ENCODE measurements around the gene CCND3. TPM values are rescaled to one million over a fixed set of nuclear protein-coding genes. Genes with fewer than 3 reads are reported as not detected.

CCND3 gene
- total RNA-seq, 1 donor from 2014 or later, result 21.7 TPM

DNA sequence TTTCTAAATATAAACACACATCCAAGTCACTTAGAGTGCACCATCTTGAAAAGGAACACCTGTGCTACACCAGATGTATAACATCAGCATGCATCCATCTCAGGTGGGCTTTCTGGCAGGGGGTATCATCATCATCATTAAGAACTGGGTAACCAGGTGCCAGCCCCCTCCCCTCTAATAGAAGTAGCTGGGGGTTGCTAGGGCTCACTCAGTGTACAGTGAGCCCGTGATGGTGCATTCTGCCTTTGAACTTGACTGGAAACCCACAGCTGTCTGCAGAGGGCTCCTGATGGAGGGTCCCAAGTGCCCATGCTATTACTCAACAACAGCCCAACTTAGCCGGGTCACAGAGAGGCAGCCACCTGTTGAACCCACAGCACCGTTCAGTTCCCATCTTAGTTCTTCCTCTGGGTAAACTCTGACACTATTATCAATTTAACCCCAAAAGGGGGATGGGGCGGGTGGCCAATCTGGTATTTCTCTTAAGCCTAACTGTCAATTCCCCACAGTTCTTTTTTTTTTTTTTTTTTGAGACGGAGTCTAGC, 32.7 kb upstream of the CCND3 start:
- Mint-ChIP-seq H3K9me3 (no peaks in the 10 kb centered on the region), H3K27ac (ENCODE audit: unreplicated experiment) (no peak overlapping the region), H3K4me1 (peaks cover 7% of the 10 kb centered on the region), H3K4me3 (no peak overlapping the region), H3K27me3 (ENCODE audit: low read depth) (no peaks in the 10 kb centered on the region), H3K36me3 (ENCODE audit: low read depth) (no peaks in the 10 kb centered on the region)
- no peak for DNase-seq (ENCODE audit: low read depth, low spot score)
- TF ChIP-seq, protein P1, sequence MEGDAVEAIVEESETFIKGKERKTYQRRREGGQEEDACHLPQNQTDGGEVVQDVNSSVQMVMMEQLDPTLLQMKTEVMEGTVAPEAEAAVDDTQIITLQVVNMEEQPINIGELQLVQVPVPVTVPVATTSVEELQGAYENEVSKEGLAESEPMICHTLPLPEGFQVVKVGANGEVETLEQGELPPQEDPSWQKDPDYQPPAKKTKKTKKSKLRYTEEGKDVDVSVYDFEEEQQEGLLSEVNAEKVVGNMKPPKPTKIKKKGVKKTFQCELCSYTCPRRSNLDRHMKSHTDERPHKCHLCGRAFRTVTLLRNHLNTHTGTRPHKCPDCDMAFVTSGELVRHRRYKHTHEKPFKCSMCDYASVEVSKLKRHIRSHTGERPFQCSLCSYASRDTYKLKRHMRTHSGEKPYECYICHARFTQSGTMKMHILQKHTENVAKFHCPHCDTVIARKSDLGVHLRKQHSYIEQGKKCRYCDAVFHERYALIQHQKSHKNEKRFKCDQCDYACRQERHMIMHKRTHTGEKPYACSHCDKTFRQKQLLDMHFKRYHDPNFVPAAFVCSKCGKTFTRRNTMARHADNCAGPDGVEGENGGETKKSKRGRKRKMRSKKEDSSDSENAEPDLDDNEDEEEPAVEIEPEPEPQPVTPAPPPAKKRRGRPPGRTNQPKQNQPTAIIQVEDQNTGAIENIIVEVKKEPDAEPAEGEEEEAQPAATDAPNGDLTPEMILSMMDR (conservative IDR thresholded peaks at IDR 0.05), result no peak

- TF ChIP-seq, protein P1 (conservative IDR thresholded peaks at IDR 0.05), result no peak
- Mint-ChIP-seq H3K9me3 (no peaks in the 10 kb centered on the region), H3K4me1 (peaks cover 7% of the 10 kb centered on the region), H3K36me3 (ENCODE audit: low read depth) (no peaks in the 10 kb centered on the region), H3K4me3 (no peak overlapping the region), H3K27ac (ENCODE audit: unreplicated experiment) (no peak overlapping the region), H3K27me3 (ENCODE audit: low read depth) (no peaks in the 10 kb centered on the region)
- DNase-seq (ENCODE audit: low read depth, low spot score), result no peak
Observed at GRCh38 chr6:41972826-41973225, 31.2 kb upstream of the CCND3 start.

- Mint-ChIP-seq H3K36me3 (ENCODE audit: low read depth) (no peaks in the 10 kb centered on the region), H3K9me3 (no peaks in the 10 kb centered on the region), H3K4me1 (peaks cover 28% of the 10 kb centered on the region), H3K27me3 (ENCODE audit: low read depth) (no peaks in the 10 kb centered on the region), H3K27ac (ENCODE audit: unreplicated experiment) (no peak overlapping the region), H3K4me3 (no peak overlapping the region)
- no peak for DNase-seq (ENCODE audit: low read depth, low spot score)
- TF ChIP-seq, protein P1 (conservative IDR thresholded peaks at IDR 0.05), result no peak
Observed at GRCh38 chr6:41970436-41970846, 28.8 kb upstream of the CCND3 start.

DNA sequence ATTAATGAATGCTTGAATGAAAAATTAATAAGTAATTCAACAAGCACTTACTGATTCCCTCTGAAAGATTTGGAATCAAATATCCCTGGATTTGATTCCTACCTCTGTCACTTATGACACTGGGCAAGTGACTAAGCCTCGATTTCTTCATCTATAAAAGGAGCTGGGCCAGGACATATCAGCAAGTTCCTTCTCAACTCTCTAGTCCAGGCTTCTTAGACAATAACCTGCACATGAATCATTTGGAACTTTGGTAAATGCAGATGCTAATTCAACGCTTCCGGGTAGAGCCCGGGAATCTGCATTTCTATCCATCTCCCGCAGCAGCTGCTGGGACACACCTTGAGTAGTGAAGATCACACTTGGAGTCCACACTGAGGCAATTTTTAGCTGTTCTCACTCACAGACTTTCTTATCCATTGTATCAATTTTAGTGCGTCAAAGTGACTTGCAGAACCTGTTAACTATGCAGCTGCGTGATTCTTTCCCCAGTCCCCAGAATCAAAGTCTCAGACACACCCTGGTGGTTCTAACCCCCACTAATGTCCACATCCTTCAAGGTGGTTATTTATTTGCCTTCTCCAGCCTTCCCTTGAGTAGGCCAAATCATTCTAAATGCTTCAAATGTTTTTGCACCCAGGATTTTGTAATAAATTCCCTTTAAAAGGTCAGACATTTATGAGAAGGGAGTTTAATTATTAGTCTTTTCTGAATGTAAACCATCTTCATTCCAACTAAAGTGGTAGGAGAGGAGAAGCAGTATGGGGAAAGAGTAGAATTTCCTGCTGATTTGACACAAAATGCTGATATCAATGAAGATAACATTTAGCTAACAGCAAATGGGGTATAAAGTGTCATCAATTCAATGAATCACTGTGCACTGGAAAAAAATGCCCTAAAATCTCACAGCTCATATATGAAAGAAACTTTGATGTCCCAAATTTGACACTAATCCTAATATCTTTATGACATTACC, 26.0 kb upstream of the CCND3 start:
- Mint-ChIP-seq H3K4me3 (no peak overlapping the region), H3K27ac (ENCODE audit: unreplicated experiment) (peak overlapping the region; percentile 87), H3K4me1 (peaks cover 41% of the 10 kb centered on the region), H3K9me3 (no peaks in the 10 kb centered on the region), H3K36me3 (ENCODE audit: low read depth) (no peaks in the 10 kb centered on the region), H3K27me3 (ENCODE audit: low read depth) (no peaks in the 10 kb centered on the region)
- TF ChIP-seq, protein P1 (conservative IDR thresholded peaks at IDR 0.05), result no peak
- DNase-seq (ENCODE audit: low read depth, low spot score), result no peak

GRCh38 chr6:41966961-41967311, 25.3 kb upstream of the CCND3 start:
- DNase-seq (ENCODE audit: low read depth, low spot score), result no peak
- no peak overlapping the region for H3K4me3 Mint-ChIP-seq
- H3K36me3 Mint-ChIP-seq (ENCODE audit: low read depth), result no peaks in the 10 kb centered on the region
- H3K4me1 Mint-ChIP-seq, result peaks cover 41% of the 10 kb centered on the region
- H3K27me3 Mint-ChIP-seq (ENCODE audit: low read depth), result no peaks in the 10 kb centered on the region
- TF ChIP-seq, protein P1 (conservative IDR thresholded peaks at IDR 0.05), result no peak
- no peak overlapping the region for H3K27ac Mint-ChIP-seq (ENCODE audit: unreplicated experiment)
- no peaks in the 10 kb centered on the region for H3K9me3 Mint-ChIP-seq
